Adrenal gland (tissue), 12 donors: ENCODE measurements around the gene STX8. TPM values are rescaled to one million over a fixed set of nuclear protein-coding genes. Genes with fewer than 3 reads are reported as not detected.

Source experiments
- DNase-seq, 7 donors: peaks; one replicate each; pipeline ENCODE4 v3.0.0-alpha.2; 2019 to 2020
- H3K27ac ChIP-seq, 5 donors: fragments of 200-600 bp; sonication (generic) in 4 of 5; 1 replicate in 3 of 5; 2 replicates in 2 of 5; pipeline versions ENCODE4 v1.5.1 to v1.8.0; 2016 to 2020; ENCODE audit warnings: mild to moderate bottlenecking in 1 of 5
- H3K27me3 ChIP-seq: fragments of 200-600 bp; 2 replicates; pipeline ENCODE4 v1.8.0; 2021
- H3K36me3 ChIP-seq, 2 donors: fragments of 200-600 bp; replicated peaks in 1 of 2; 1 replicate in 1 of 2; 2 replicates in 1 of 2; pipeline versions ENCODE4 v1.5.1 to v1.8.0; 2018 to 2022
- H3K4me1 ChIP-seq, 2 donors: fragments of 200-600 bp; replicated peaks in 1 of 2; 1 replicate in 1 of 2; 2 replicates in 1 of 2; pipeline versions ENCODE4 v1.5.1 to v1.8.0; 2018 to 2021
- H3K4me3 ChIP-seq, 4 donors: fragments of 200-600 bp; sonication (generic) in 3 of 4; one replicate each; pipeline ENCODE4 v1.5.1; 2016 to 2018
- H3K9me3 ChIP-seq, 3 donors: fragments of 200-600 bp; sonication (generic) in 1 of 3; replicated peaks in 1 of 3; 1 replicate in 2 of 3; 2 replicates in 1 of 3; pipeline versions ENCODE4 v1.5.1 to v1.8.0; 2016 to 2021
- POLR2A ChIP-seq, 2 donors: fragments of 450-650 bp; IDR thresholded peaks; one replicate each; pipeline ENCODE4 v1.6.1; 2017; ENCODE audit warnings: antibody characterized with exemption in 2 of 2, mild to moderate bottlenecking in 2 of 2, moderate library complexity in 1 of 2
- WGBS, 4 donors: extraction: QIAGEN DNeasy Blood & Tissue Kit in 2 of 4; methylation state at CpG; one replicate each; pipeline versions ENCODE4 v1.1.5 to v1.1.7; 2013 to 2017; 5-methylcytosine and 5-hydroxymethylcytosine counted together
- intact Hi-C, 2 donors: fragments of 100-400 bp; cut with DNase I; formaldehyde crosslinking; loops; one replicate each; pipeline versions ENCODE4 v1.14.1 to v1.15.0; 2022 to 2023
- polyA plus RNA-seq, 3 donors: library from polyadenylated mRNA; stranded (reverse); fragments of 200-250 nt in 2 of 3; fragments of 350-450 nt in 1 of 3; fragmentation: Illumina TruSeq in 1 of 3; extraction: RNeasy Lipid Tissue Mini Kit (QIAGEN cat#74804) in 1 of 3; gene quantifications; one replicate each; pipeline ENCODE4 v1.2.3, GENCODE V29; 2013 to 2014
- total RNA-seq, 9 donors: library from RNA; depleted of rRNA in 4 of 9; stranded (reverse); fragments of >200 nt in 4 of 9; fragments of 120-200 nt in 1 of 9; fragmentation: NEBNext Ultra II Directional in 1 of 9; extraction: Animal tissue kit (Norgen Biotek cat#: 25700) in 1 of 9; gene quantifications; one replicate each; pipeline versions ENCODE4 v1.1.0 to v1.2.4, GENCODE V29; 2013 to 2023
- TF ChIP-seq, protein P1 (sequence below), 6 experiments: fragments of 450-650 bp in 4 of 6; fragments of 200-600 bp in 2 of 6; sonication (generic) in 1 of 6; IDR thresholded peaks; 1 replicate in 5 of 6; 2 replicates in 1 of 6; pipeline versions ENCODE4 v1.5.1 to v1.8.0; 2016 to 2021; ENCODE audit warnings: antibody characterized with exemption in 6 of 6, mild to moderate bottlenecking in 2 of 6, moderate library complexity in 1 of 6
- donor health status: healthy with polysubstance abuse.
- donor health status: Bipolar disorder and iron deficiency.
- donor health status: DM: yes; HTN: yes; CAD: no.
- donor health status: DM: no; HTN: no; CAD: no.
- donor health status: DM: no; HTN: no; CAD: no.
- donor health status: DM: yes; HTN: yes; CAD: no.

The STX8 gene
- total and polyA plus RNA-seq, 12 donors = 21.9 to 94.1 (median 72.3) TPM

DNA sequence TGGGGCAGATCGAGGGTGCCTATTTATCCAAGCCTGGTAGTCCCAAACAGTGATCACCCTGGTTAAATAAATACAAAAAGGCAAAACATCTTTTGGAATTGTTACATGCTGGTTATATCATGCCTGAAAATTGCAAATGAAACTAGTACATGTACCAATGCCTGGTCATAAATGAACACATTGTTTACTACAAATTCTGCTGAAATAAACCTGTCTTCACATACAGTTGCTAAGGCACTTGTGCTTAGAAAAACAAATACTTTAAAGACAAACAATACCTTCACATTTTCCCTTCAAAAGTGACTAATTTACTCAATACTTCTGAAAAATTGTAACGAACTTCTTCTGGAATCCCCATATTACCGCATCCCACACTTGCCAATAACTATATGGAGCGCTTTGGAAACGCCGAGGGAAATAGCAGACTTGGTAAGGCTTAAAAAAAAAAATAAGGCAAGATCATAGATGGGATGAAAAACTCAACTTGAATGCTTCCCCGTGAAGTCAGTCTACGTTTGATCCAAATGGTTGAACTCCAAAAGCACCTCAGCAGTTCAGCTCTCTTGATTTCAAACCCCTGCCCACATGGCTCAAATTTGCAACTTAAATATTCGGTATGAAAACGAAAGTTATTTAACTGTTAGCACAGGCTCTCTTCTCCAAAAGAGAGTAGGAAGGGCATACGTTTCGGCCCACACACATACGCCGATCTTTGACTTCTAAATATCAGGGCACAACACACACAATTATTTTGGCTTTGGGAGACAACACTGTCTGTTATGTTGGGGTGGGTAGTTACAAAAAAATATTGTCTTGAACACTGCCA is 289.8 kb downstream of the STX8 start:
- 88 to 92% (median 90%) methylated on average over 14 of the region's 14 CpGs for WGBS, 4 donors
- no peaks in the 10 kb centered on the region for H3K4me1 ChIP-seq
- H3K4me3 ChIP-seq = no peak overlapping the region
- no peaks in the 10 kb centered on the region for H3K9me3 ChIP-seq
- no peaks in the 10 kb centered on the region for H3K27me3 ChIP-seq
- intact Hi-C loops = no loop called here
- no peaks in the 10 kb centered on the region for H3K36me3 ChIP-seq
- TF ChIP-seq, protein P1, sequence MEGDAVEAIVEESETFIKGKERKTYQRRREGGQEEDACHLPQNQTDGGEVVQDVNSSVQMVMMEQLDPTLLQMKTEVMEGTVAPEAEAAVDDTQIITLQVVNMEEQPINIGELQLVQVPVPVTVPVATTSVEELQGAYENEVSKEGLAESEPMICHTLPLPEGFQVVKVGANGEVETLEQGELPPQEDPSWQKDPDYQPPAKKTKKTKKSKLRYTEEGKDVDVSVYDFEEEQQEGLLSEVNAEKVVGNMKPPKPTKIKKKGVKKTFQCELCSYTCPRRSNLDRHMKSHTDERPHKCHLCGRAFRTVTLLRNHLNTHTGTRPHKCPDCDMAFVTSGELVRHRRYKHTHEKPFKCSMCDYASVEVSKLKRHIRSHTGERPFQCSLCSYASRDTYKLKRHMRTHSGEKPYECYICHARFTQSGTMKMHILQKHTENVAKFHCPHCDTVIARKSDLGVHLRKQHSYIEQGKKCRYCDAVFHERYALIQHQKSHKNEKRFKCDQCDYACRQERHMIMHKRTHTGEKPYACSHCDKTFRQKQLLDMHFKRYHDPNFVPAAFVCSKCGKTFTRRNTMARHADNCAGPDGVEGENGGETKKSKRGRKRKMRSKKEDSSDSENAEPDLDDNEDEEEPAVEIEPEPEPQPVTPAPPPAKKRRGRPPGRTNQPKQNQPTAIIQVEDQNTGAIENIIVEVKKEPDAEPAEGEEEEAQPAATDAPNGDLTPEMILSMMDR (IDR thresholded peaks at IDR 0.05) = no peak
- no peak for TF ChIP-seq POLR2A (IDR thresholded peaks at IDR 0.05)
- no peak overlapping the region for H3K27ac ChIP-seq
- no peak for DNase-seq

DNA sequence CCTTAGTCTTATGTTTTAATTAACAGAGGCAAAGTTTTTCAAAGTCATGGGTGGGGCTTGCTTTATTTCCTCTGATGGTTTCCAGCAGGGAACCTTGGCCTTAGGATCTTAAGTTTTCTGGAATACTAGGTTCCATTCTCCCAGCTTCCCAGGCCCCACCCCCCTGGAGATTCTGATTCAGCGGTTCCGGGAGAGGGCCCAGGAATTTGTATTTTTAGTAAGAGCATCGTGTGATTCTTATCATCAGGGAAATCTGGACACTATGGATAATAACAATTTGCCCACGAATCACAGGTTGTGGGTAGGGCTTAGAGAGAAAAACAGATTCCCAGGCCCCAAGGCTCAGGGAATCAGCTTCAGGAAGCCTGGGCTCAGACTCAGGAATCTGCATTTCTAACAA is 290.7 kb downstream of the STX8 start:
- Histone ChIP-seq H3K36me3 (no peaks in the 10 kb centered on the region), H3K27ac (no peak overlapping the region), H3K9me3 (no peaks in the 10 kb centered on the region), H3K4me3 (no peak overlapping the region), H3K4me1 (no peaks in the 10 kb centered on the region), H3K27me3 (no peaks in the 10 kb centered on the region)
- 59 to 76% (median 73%) methylated on average over 4 of the region's 4 CpGs for WGBS, 4 donors
- no peak for TF ChIP-seq POLR2A (IDR thresholded peaks at IDR 0.05)
- TF ChIP-seq, protein P1 (IDR thresholded peaks at IDR 0.05) = no peak
- DNase-seq = no peak
- intact Hi-C loops = no loop called here

DNA sequence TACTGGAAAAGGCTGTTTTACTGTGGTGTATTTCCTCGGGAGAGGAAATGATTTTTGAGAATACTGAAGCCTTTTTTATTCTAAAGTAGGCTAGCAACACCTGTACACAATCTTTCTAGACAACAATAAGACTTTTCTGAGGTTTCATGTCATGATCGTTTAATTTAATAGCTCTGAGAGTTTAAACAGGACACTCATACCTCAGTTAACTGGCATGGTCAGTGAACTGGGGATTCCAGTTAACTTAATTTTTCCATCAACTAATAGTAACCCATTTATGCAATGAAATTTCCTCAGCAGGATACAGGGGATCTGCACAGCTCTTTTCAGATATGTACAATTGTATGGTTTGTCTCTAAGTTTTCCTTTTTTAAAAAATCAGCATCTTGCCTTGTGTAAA is 291.7 kb downstream of the STX8 start:
- Histone ChIP-seq H3K27me3 (no peaks in the 10 kb centered on the region), H3K9me3 (no peaks in the 10 kb centered on the region), H3K4me1 (no peaks in the 10 kb centered on the region), H3K36me3 (no peaks in the 10 kb centered on the region), H3K4me3 (no peak overlapping the region), H3K27ac (no peak overlapping the region)
- DNase-seq = no peak
- TF ChIP-seq, protein P1 (IDR thresholded peaks at IDR 0.05) = no peak
- TF ChIP-seq POLR2A (IDR thresholded peaks at IDR 0.05) = no peak
- 80 to 86% (median 84%) methylated on average over 2 of the region's 2 CpGs for WGBS, 4 donors
- intact Hi-C loops = no loop called here

DNA sequence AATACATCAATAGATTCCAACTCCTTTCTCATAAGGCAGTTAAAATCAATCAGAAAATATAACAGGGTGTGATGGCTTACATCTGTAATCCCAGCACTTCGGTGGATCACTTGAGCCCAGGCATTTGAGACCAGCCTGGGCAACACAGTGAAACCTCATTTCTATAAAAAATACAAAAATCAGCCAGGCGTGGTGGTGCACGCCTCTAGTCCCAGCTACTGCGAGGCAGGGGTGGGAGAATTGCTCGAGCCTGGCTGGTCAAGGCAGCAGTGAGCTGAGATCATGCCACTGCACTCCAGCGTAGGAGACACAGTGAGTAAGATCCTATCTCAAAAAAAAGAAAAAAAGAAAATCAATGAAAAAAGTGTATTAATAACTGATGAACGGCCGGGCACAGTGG is 295.7 kb downstream of the STX8 start:
- no peak for DNase-seq
- intact Hi-C loops = no loop called here
- Histone ChIP-seq H3K4me1 (no peaks in the 10 kb centered on the region), H3K4me3 (no peak overlapping the region), H3K36me3 (no peaks in the 10 kb centered on the region), H3K27ac (no peak overlapping the region), H3K9me3 (no peaks in the 10 kb centered on the region), H3K27me3 (no peaks in the 10 kb centered on the region)
- TF ChIP-seq, protein P1 (IDR thresholded peaks at IDR 0.05) = no peak
- no peak for TF ChIP-seq POLR2A (IDR thresholded peaks at IDR 0.05)
- WGBS, 4 donors = 93 to 97% (median 96%) methylated on average over 8 of the region's 8 CpGs
